ENCODE measurements around the gene KASH5.

GRCh38 chr19:49364083-49364737, 23.8 kb upstream of the KASH5 start:
- TF ChIP-seq EZH2phosphoT487 (IDR thresholded peaks at IDR 0.05; ENCODE audit: low read length) (no peak), CTCF (IDR thresholded peaks at IDR 0.05; ENCODE audit: low read length) (no peak), EZH2 (optimal IDR thresholded peaks at IDR 0.05; ENCODE audit: low read depth, low read length) (no peak)

All from MM.1S (cell line).